Mesothelial cell of epicardium (in vitro differentiated cells): ENCODE results near the gene KIF3B. TPM values are rescaled to one million over a fixed set of nuclear protein-coding genes. Genes with fewer than 3 reads are reported as not detected.

Experiments
- DNase-seq, 2 experiments: peaks; one replicate each; pipeline ENCODE4 v3.0.0; 2021; ENCODE audit warnings: low spot score in 2 of 2; ENCODE audit not compliant: unreplicated experiment in 2 of 2
- H3K27ac Mint-ChIP-seq: 2 replicates; pipeline ENCODE4 v1.8.0; 2021; ENCODE audit warnings: mixed read lengths
- H3K27me3 Mint-ChIP-seq: 2 replicates; pipeline ENCODE4 v1.8.0; 2021; ENCODE audit warnings: low read depth, mixed read lengths
- H3K36me3 Mint-ChIP-seq: 2 replicates; pipeline ENCODE4 v1.8.0; 2021; ENCODE audit warnings: mixed read lengths
- H3K4me1 Mint-ChIP-seq: 2 replicates; pipeline ENCODE4 v1.8.0; 2021; ENCODE audit warnings: mixed read lengths
- H3K4me3 Mint-ChIP-seq: 2 replicates; pipeline ENCODE4 v1.8.0; 2021; ENCODE audit warnings: mild to moderate bottlenecking, moderate library complexity, mixed read lengths
- H3K9me3 Mint-ChIP-seq: 2 replicates; pipeline ENCODE4 v1.8.0; 2021; ENCODE audit warnings: mixed read lengths
- total RNA-seq: library from RNA; stranded (reverse); gene quantifications from 3 replicates; pipeline ENCODE4 v1.2.1, GENCODE V29; 2021
- TF ChIP-seq, protein P1 (sequence below): fragments of 200-600 bp; sonication (generic); IDR thresholded peaks from one replicate; pipeline ENCODE4 v1.5.0; 2021; ENCODE audit warnings: antibody characterized with exemption; ENCODE audit not compliant: unreplicated experiment

The KIF3B gene
- 21.1 to 22.2 TPM (median 21.3 TPM) in 3 replicates for total RNA-seq

DNA sequence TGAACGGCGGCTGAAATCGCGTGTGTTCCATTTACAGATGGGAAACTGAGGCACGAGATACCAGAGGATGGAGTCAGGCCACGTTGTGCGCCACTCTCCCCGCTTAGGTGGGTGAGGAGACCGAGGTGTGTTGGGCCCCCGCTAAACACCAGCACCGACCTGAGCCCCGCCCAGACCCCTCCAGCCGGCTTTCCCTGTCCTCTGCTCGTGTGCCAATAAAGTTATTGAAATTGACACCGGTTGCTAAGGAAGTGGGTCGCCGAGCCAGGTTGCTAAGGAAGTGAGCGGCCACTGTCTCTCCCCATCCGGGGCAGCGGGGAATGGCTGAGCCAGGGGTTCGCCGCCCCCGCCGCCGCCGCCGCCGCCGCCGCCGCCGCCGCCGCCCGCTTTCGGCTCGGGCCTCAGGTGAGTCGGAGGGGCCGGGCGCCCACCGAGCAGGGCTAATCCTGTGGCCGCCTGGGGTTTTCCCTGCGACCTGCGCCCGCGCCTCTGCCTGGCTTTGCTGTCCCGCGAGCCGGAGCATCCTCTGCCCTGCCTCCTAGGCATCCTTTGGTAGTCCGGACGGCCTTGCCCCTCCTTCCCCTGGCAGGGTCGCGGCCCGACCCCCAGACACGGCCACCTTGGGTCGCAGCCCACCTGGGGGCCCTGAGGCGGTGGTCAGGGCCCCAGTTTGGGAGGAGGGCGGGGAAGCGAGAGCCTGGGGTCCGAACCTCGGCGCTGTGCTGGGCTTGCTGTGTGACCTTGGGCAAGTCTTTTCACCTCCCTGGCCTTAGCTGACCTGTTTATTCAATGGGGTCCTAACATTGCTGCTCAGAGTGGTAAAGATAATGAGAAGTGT is at the start of gene KIF3B:
Gene KIF3B (plus strand): TSS at position 291 of the 838 bp plus-strand sequence. CDS start 32,127 bp downstream, outside the sequence.
- peak; percentile 71 to 78 for DNase-seq
- peaks cover 1% of the 10 kb centered on the region for H3K36me3 Mint-ChIP-seq
- TF ChIP-seq, protein P1, sequence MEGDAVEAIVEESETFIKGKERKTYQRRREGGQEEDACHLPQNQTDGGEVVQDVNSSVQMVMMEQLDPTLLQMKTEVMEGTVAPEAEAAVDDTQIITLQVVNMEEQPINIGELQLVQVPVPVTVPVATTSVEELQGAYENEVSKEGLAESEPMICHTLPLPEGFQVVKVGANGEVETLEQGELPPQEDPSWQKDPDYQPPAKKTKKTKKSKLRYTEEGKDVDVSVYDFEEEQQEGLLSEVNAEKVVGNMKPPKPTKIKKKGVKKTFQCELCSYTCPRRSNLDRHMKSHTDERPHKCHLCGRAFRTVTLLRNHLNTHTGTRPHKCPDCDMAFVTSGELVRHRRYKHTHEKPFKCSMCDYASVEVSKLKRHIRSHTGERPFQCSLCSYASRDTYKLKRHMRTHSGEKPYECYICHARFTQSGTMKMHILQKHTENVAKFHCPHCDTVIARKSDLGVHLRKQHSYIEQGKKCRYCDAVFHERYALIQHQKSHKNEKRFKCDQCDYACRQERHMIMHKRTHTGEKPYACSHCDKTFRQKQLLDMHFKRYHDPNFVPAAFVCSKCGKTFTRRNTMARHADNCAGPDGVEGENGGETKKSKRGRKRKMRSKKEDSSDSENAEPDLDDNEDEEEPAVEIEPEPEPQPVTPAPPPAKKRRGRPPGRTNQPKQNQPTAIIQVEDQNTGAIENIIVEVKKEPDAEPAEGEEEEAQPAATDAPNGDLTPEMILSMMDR: no peak
- H3K27ac Mint-ChIP-seq: peak within 1 kb of the TSS; percentile 34
- peaks cover 14% of the 10 kb centered on the region for H3K27me3 Mint-ChIP-seq
- H3K9me3 Mint-ChIP-seq: peaks cover 3% of the 10 kb centered on the region
- H3K4me1 Mint-ChIP-seq: peaks cover 12% of the 10 kb centered on the region
- peak within 1 kb of the TSS; percentile 79 for H3K4me3 Mint-ChIP-seq

DNA sequence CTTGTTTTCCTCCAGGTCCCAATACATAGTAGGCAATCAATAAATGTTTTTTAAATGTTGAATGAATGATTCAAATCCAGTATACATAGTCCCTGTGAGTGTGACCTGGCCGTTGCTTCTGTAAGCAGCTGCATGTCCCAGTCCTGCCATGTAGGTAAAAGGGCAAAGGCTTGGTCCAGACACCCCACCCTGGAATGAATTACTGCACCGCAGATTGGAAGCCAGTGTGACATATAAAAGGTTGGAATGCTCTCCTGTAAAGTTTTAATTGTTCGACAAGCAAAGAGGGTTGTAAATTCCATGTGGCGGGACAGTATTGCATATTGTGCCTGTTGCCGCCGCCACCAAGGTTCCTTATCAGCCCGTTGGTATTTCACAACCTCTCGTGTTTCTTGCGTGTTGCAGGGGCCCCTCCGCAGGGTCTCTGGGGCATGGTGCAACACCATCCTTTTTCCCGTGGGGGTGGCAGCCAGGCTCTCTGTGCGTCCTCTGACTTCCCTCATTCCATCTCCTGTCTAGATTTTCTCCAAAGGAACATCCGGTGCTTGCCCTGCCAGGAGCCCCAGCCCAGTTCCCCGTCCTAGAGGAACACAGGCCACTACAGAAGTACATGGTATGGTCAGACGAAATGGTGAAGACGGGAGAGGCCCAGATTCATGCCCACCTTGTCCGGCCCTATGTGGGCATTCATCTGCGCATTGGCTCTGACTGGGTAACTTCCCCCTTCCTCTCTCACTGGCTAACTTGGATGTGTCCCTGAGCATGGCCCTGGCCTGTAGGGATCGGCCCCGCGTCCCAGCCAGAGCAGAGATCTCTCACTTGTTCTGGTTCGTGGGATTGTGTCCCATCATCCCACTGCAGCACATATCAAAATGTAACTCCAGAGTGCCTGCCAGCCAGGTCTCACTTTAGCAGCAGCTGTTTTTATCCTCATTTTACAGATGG is 49.4 kb upstream of the KIF3B start:
- Mint-ChIP-seq H3K9me3 (no peaks in the 10 kb centered on the region), H3K4me1 (peaks cover 4% of the 10 kb centered on the region), H3K4me3 (no peak overlapping the region), H3K36me3 (peaks cover 37% of the 10 kb centered on the region), H3K27me3 (no peaks in the 10 kb centered on the region), H3K27ac (peak overlapping the region; percentile 54)
- DNase-seq: no peak
- TF ChIP-seq, protein P1: no peak

DNA sequence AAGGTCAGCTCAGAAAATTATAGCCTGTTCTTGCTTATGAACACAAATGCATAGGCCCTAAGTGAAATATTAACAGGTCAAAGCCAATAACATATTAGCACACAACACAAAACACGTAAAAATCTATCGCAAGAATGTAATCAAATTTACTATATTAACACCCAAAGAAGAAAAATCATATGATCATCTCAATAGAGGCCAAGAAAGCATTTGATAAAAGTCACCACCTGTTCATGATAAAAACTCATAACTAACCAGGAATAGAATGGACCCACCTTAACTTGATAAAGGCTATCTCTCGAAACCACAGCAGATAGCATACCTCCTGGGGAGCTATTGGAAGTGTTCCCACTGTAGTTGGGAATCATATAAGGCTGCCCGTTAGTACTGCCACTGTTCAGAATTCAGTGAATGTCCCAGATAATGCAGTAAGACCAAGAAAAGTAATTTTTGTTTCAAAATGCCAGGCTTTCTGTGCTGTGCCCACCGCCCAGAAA is 48.2 kb upstream of the KIF3B start:
- H3K4me3 Mint-ChIP-seq: no peak overlapping the region
- peaks cover 42% of the 10 kb centered on the region for H3K36me3 Mint-ChIP-seq
- TF ChIP-seq, protein P1: no peak
- no peak overlapping the region for H3K27ac Mint-ChIP-seq
- no peaks in the 10 kb centered on the region for H3K27me3 Mint-ChIP-seq
- H3K4me1 Mint-ChIP-seq: peaks cover 4% of the 10 kb centered on the region
- no peaks in the 10 kb centered on the region for H3K9me3 Mint-ChIP-seq
- DNase-seq: no peak

DNA sequence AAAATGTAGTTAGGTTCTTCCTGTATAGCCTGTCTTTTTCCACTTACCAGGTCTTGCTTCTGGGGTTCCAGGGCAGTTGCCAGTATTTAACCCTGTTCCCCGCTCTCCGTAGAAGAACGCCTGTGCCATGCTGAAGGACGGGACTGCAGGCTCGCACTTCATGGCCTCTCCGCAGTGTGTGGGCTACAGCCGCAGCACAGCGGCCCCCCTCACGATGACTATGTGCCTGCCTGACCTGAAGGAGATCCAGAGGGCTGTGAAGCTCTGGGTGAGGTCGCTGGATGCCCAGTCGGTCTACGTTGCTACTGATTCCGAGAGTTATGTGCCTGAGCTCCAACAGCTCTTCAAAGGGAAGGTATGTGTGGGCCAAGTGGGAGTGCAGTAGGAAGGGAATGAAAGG is 46.7 kb upstream of the KIF3B start:
- H3K27ac Mint-ChIP-seq: no peak overlapping the region
- H3K27me3 Mint-ChIP-seq: no peaks in the 10 kb centered on the region
- no peak for DNase-seq
- H3K4me3 Mint-ChIP-seq: no peak overlapping the region
- H3K36me3 Mint-ChIP-seq: peaks cover 50% of the 10 kb centered on the region
- H3K4me1 Mint-ChIP-seq: peaks cover 7% of the 10 kb centered on the region
- TF ChIP-seq, protein P1: no peak
- H3K9me3 Mint-ChIP-seq: no peaks in the 10 kb centered on the region

DNA sequence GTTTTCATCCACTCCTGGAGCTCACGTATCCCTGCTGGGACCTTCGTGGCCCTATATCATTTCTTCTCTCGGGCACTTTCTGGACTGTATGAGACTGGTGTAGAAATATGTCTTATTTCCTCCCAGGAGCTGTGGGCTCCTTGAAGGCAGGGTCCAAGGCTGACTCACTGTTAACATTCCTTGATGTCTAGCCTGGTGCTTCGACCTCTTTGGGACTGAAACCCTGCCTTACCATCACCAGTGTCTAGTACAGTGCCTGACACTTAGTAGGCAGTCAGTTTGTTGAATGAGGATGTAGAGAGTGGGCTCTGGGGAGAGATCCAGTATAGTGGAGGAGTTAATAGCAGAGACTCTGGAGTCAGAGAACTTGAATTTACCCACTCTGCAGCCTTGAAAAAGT is 46.2 kb upstream of the KIF3B start:
- H3K27ac Mint-ChIP-seq: no peak overlapping the region
- H3K4me1 Mint-ChIP-seq: peaks cover 8% of the 10 kb centered on the region

More for the DNA sequence above, 46.2 kb upstream of the KIF3B start:
- no peak for DNase-seq
- Mint-ChIP-seq H3K9me3 (no peaks in the 10 kb centered on the region), H3K4me3 (no peak overlapping the region), H3K36me3 (peaks cover 51% of the 10 kb centered on the region), H3K27me3 (no peaks in the 10 kb centered on the region)
- TF ChIP-seq, protein P1: no peak
